NCI-H1694 (cell line): ENCODE results near the gene AGXT.

ENCODE experiments used
- DNase-seq: peaks from one replicate; lab custom pipeline; 2025; lab: John Stamatoyannopoulos, UW

Gene AGXT

GRCh38 chr2:240869956-240870875, 1.6 kb downstream of the AGXT start:
- no peak for DNase-seq

GRCh38 chr2:240871071-240871958, 2.7 kb downstream of the AGXT start:
- DNase-seq = no peak

- no peak for DNase-seq
Observed at GRCh38 chr2:240872317-240873097, 3.9 kb downstream of the AGXT start.

- DNase-seq = no peak
Observed at GRCh38 chr2:240873098-240873788, 4.6 kb downstream of the AGXT start.

- no peak for DNase-seq
Observed at GRCh38 chr2:240873805-240874714, 5.4 kb downstream of the AGXT start.

GRCh38 chr2:240874715-240875227, 6.1 kb downstream of the AGXT start:
- no peak for DNase-seq

- no peak for DNase-seq
Observed at GRCh38 chr2:240875228-240876034, 6.8 kb downstream of the AGXT start.

GRCh38 chr2:240876035-240876474, 7.4 kb downstream of the AGXT start:
- DNase-seq = no peak

GRCh38 chr2:240876475-240877251, 8.0 kb downstream of the AGXT start:
- no peak for DNase-seq

GRCh38 chr2:240877460-240878340, 9.1 kb downstream of the AGXT start:
- no peak for DNase-seq

- no peak for DNase-seq
Observed at GRCh38 chr2:240878341-240878936, 9.8 kb downstream of the AGXT start.

- no peak for DNase-seq
Observed at GRCh38 chr2:240879105-240879504, 10.5 kb downstream of the AGXT start.

- no peak for DNase-seq
Observed at GRCh38 chr2:240881913-240882312, 13.3 kb downstream of the AGXT start.

GRCh38 chr2:240884221-240884620, 15.6 kb downstream of the AGXT start:
- DNase-seq = no peak

- no peak for DNase-seq
Observed at GRCh38 chr2:240884745-240885144, 16.1 kb downstream of the AGXT start.

GRCh38 chr2:240885566-240885965, 16.9 kb downstream of the AGXT start:
- DNase-seq = no peak

- DNase-seq = no peak
Observed at GRCh38 chr2:240886023-240886565, 17.5 kb downstream of the AGXT start.
